Esophagus muscularis mucosa (tissue), 4 donors: ENCODE measurements around the gene NLRP3. TPM values are rescaled to one million over a fixed set of nuclear protein-coding genes. Genes with fewer than 3 reads are reported as not detected.
A peak's percentile ranks its signal among the peaks of the same experiment; 100 is the strongest.

Experiments
- DNase-seq: peaks from one replicate; pipeline ENCODE4 v3.0.0-alpha.2; 2017; ENCODE audit errors: extremely low spot score
- H3K27ac ChIP-seq, 4 donors: fragments of 200-600 bp; sonication (generic); replicated peaks in 1 of 4; 1 replicate in 3 of 4; 2 replicates in 1 of 4; pipeline ENCODE4 v1.5.1; 2016 to 2019; ENCODE audit warnings: mild to moderate bottlenecking in 1 of 4
- H3K27me3 ChIP-seq, 4 donors: fragments of 200-600 bp; sonication (generic); one replicate each; pipeline versions ENCODE4 v1.5.1 to v1.6.0; 2016 to 2019
- H3K36me3 ChIP-seq, 4 donors: fragments of 200-600 bp; sonication (generic); one replicate each; pipeline ENCODE4 v1.5.1; 2016 to 2019
- H3K4me1 ChIP-seq, 4 donors: fragments of 200-600 bp; sonication (generic); one replicate each; pipeline ENCODE4 v1.5.1; 2016 to 2019
- H3K4me3 ChIP-seq, 4 donors: fragments of 200-600 bp; sonication (generic); 1 replicate in 2 of 4; 2 replicates in 2 of 4; pipeline ENCODE4 v1.5.1; 2016 to 2019; ENCODE audit warnings: mild to moderate bottlenecking in 4 of 4, moderate library complexity in 1 of 4
- H3K9me3 ChIP-seq, 4 donors: fragments of 200-600 bp; sonication (generic); 1 replicate in 3 of 4; 2 replicates in 1 of 4; pipeline ENCODE4 v1.5.1; 2016 to 2019
- CTCF ChIP-seq, 3 experiments: fragments of 200-600 bp in 2 of 3; fragments of 450-650 bp in 1 of 3; sonication (generic) in 2 of 3; IDR thresholded peaks; one replicate each; pipeline ENCODE4 v1.5.1; 2017 to 2019; ENCODE audit warnings: antibody characterized with exemption in 3 of 3, mild to moderate bottlenecking in 2 of 3, moderate library complexity in 1 of 3
- EP300 ChIP-seq: sonication (generic); formaldehyde crosslinking; IDR thresholded peaks from one replicate; pipeline ENCODE4 v1.6.1; 2017; ENCODE audit warnings: antibody characterized with exemption
- POLR2A ChIP-seq: fragments of 450-650 bp; IDR thresholded peaks from one replicate; pipeline ENCODE4 v1.6.1; 2017; ENCODE audit warnings: antibody characterized with exemption, moderate library complexity, mild to moderate bottlenecking, low read depth
- POLR2AphosphoS5 ChIP-seq, 2 donors: sonication (generic); formaldehyde crosslinking; IDR thresholded peaks; one replicate each; pipeline ENCODE4 v1.6.1; 2017; ENCODE audit warnings: antibody characterized with exemption in 2 of 2
- WGBS: methylation state at CpG from one replicate; pipeline ENCODE4 v1.1.5; 2018; 5-methylcytosine and 5-hydroxymethylcytosine counted together
- intact Hi-C: fragments of 100-400 bp; cut with DNase I; formaldehyde crosslinking; loops from one replicate; pipeline ENCODE4 v1.15.1; 2023
- total RNA-seq, 4 donors: library from RNA; depleted of rRNA; stranded (reverse); fragments of >200 nt; gene quantifications; one replicate each; pipeline versions ENCODE4 v1.1.0 to v1.2.1, GENCODE V29; 2016

Gene NLRP3
- total RNA-seq, 4 donors from 2014 or later = 1.3 to 4.5 (median 1.6) TPM

- intact Hi-C loops = no loop called here
- Histone ChIP-seq H3K9me3 (no peaks in the 10 kb centered on the region), H3K27me3 (peaks cover 0 to 11% (median 0%) of the 10 kb centered on the region in 4 donors), H3K4me1 (peaks cover 0 to 7% (median 3%) of the 10 kb centered on the region in 4 donors), H3K36me3 (no peaks in the 10 kb centered on the region), H3K27ac (no peak overlapping the region), H3K4me3 (no peak overlapping the region)
- WGBS = 78% methylated on average over 3 of the region's 3 CpGs
- no peak for DNase-seq
- TF ChIP-seq CTCF (IDR thresholded peaks at IDR 0.05) (no peak), POLR2A (no peak), POLR2AphosphoS5 (IDR thresholded peaks at IDR 0.05) (no peak), EP300 (no peak)
Observed at GRCh38 chr1:247386687-247387086, 29.3 kb upstream of the NLRP3 start.

- no peak for TF ChIP-seq POLR2AphosphoS5 (IDR thresholded peaks at IDR 0.05)
- TF ChIP-seq POLR2A = no peak
- TF ChIP-seq CTCF (IDR thresholded peaks at IDR 0.05) = no peak
- no peak for TF ChIP-seq EP300
- Histone ChIP-seq H3K36me3 (no peaks in the 10 kb centered on the region), H3K27me3 (peaks cover 0 to 11% (median 0%) of the 10 kb centered on the region in 4 donors), H3K9me3 (no peaks in the 10 kb centered on the region), H3K4me3 (no peak overlapping the region), H3K4me1 (peaks cover 0 to 7% (median 3%) of the 10 kb centered on the region in 4 donors), H3K27ac (no peak overlapping the region)
- no peak for DNase-seq
- 66% methylated on average over 4 of the region's 4 CpGs for WGBS
- intact Hi-C loops = no loop called here
Observed at GRCh38 chr1:247387096-247387495, 28.9 kb upstream of the NLRP3 start.

GRCh38 chr1:247387565-247387964 is 28.4 kb upstream of the NLRP3 start:
- TF ChIP-seq EP300 (no peak), POLR2AphosphoS5 (IDR thresholded peaks at IDR 0.05) (no peak), POLR2A (no peak), CTCF (IDR thresholded peaks at IDR 0.05) (no peak)
- H3K4me1 ChIP-seq = peaks cover 0 to 7% (median 3%) of the 10 kb centered on the region in 4 donors
- H3K27me3 ChIP-seq = peaks cover 0 to 11% (median 0%) of the 10 kb centered on the region in 4 donors
- H3K4me3 ChIP-seq = no peak overlapping the region
- DNase-seq = no peak
- WGBS = 70% methylated on average over 5 of the region's 5 CpGs
- intact Hi-C loops = no loop called here
- H3K27ac ChIP-seq = no peak overlapping the region
- no peaks in the 10 kb centered on the region for H3K9me3 ChIP-seq
- H3K36me3 ChIP-seq = no peaks in the 10 kb centered on the region

GRCh38 chr1:247390116-247390791 is 25.7 kb upstream of the NLRP3 start:
- intact Hi-C loops = loop anchor here (5.0 kb wide), 1 partner anchor 97 kb away; no protein-coding TSS in a partner anchor

More at GRCh38 chr1:247390116-247390791, 25.7 kb upstream of the NLRP3 start:
- Histone ChIP-seq H3K27me3 (peaks cover 0 to 11% (median 0%) of the 10 kb centered on the region in 4 donors), H3K4me1 (peaks cover 0 to 7% (median 3%) of the 10 kb centered on the region in 4 donors), H3K36me3 (no peaks in the 10 kb centered on the region), H3K27ac (no peak overlapping the region), H3K9me3 (no peaks in the 10 kb centered on the region), H3K4me3 (peak overlapping the region; percentile 9 to 45 (median 10))
- DNase-seq = peak; percentile 95
- TF ChIP-seq POLR2AphosphoS5 (IDR thresholded peaks at IDR 0.05) (peak in 1 of 2 donors; percentile 11), EP300 (no peak), CTCF (IDR thresholded peaks at IDR 0.05) (peak; percentile 69 to 92 (median 73)), POLR2A (no peak)
- WGBS = 11% methylated on average over 13 of the region's 13 CpGs
